K562 (cell line): ENCODE results near the gene KPNA3.

Source experiments
- ATF7 ChIP-seq: fragments of 450-650 bp; IDR thresholded peaks from 2 replicates; pipeline ENCODE4 v1.7.1; 2014; ENCODE audit warnings: mild to moderate bottlenecking, moderate library complexity
- CHD4 ChIP-seq: fragments of 200-600 bp; sonication (generic); IDR thresholded peaks from 3 replicates; pipeline ENCODE4 v1.6.1; 2012; ENCODE audit warnings: low read depth, mild to moderate bottlenecking, mixed read lengths, low read length, inconsistent platforms; ENCODE audit not compliant: insufficient read depth, insufficient replicate concordance, poor library complexity, severe bottlenecking
- CTCF ChIP-seq, 3 experiments: IDR thresholded peaks in 2 of 3; conservative IDR thresholded peaks in 1 of 3; 2 replicates each; pipeline ENCODE4 v1.5.1; 2011 to 2012; ENCODE audit warnings: low read length in 3 of 3, mild to moderate bottlenecking in 3 of 3, control low read depth in 2 of 3, improper control_type of control experiment in 1 of 3, inconsistent platforms in 1 of 3, low read depth in 1 of 3, mixed read lengths in 1 of 3, moderate library complexity in 1 of 3; ENCODE audit not compliant: insufficient read depth in 2 of 3
- DPF2 ChIP-seq: fragments of 450-650 bp; IDR thresholded peaks from 2 replicates; pipeline ENCODE4 v1.6.1; 2016
- EZH2 ChIP-seq: IDR thresholded peaks from 2 replicates; pipeline ENCODE4 v1.6.1; 2012; ENCODE audit warnings: low read depth, mild to moderate bottlenecking, inconsistent platforms, low read length, borderline replicate concordance
- POLR2A ChIP-seq: fragments of 450-650 bp; conservative IDR thresholded peaks from 2 replicates; pipeline ENCODE4 v1.6.1; 2016
- RAD21 ChIP-seq, 2 experiments: fragments of 250-450 bp in 1 of 2; fragments of 450-650 bp in 1 of 2; sonication (Bioruptor Pico) in 1 of 2; formaldehyde crosslinking in 1 of 2; IDR thresholded peaks in 1 of 2; conservative IDR thresholded peaks in 1 of 2; 2 replicates each; pipeline versions ENCODE4 v1.4.0 to v1.8.0; 2020 to 2022; ENCODE audit warnings: mild to moderate bottlenecking in 2 of 2, moderate library complexity in 1 of 2
- XRCC5 ChIP-seq: fragments of 200-400 bp; formaldehyde crosslinking; IDR thresholded peaks from 2 replicates; pipeline ENCODE4 v1.6.1; 2017; ENCODE audit warnings: low read depth, mild to moderate bottlenecking, low read length
- YY1 ChIP-seq, 3 experiments: IDR thresholded peaks; 2 replicates each; pipeline ENCODE4 v1.6.1; 2011; ENCODE audit warnings: low read length in 2 of 3, mild to moderate bottlenecking in 2 of 3, moderate library complexity in 2 of 3, borderline replicate concordance in 1 of 3, control low read depth in 1 of 3, low read depth in 1 of 3; ENCODE audit not compliant: insufficient read depth in 3 of 3, insufficient replicate concordance in 2 of 3, control insufficient read depth in 1 of 3, insufficient read length in 1 of 3; ENCODE audit errors: extremely low read depth in 1 of 3
- ZFX ChIP-seq: sonication (generic); formaldehyde crosslinking; IDR thresholded peaks from 2 replicates; pipeline ENCODE4 v1.8.0; 2022; ENCODE audit warnings: mild to moderate bottlenecking, missing genetic modification reagents, moderate library complexity
- TF ChIP-seq, protein P1 (sequence below): fragments of 250-450 bp; sonication (Bioruptor Pico); IDR thresholded peaks from 2 replicates; pipeline ENCODE4 v1.5.0; 2022; ENCODE audit warnings: mild to moderate bottlenecking

DNA sequence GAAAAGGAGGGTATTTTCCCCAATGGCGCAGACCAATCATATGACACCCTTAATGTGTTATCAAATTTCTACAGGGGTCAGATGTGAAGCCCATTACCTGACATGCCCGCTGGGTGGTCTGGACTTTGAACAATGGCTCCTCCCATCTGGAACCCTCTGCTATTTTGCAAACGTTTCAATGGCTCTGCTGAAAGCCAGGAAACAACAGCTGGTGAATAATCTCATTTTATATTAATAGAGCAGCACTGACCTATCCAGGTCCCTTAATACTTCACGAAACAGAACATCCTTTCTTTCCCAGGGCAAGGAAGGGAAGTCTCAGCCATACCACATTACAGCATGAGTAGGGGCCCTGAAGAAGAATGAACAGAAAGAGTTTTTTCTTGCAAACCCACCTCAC is 20.3 kb upstream of the KPNA3 start:
- TF ChIP-seq ZFX (CRISPR knock-in tag) (no peak), XRCC5 (no peak), YY1 (IDR thresholded peaks at IDR 0.05; ENCODE audit: borderline replicate concordance in 1 of 3, control insufficient read depth in 1 of 3, extremely low read depth in 1 of 3, insufficient read depth in 3 of 3, insufficient read length in 1 of 3, insufficient replicate concordance in 2 of 3, low read depth in 1 of 3, low read length in 2 of 3) (no peak), EZH2 (no peak), CHD4 (no peak), RAD21 (CRISPR knock-in tag; conservative IDR thresholded peaks at IDR 0.05 in 1 of 2, IDR thresholded peaks at IDR 0.05 in 1 of 2) (no peak), ATF7 (no peak), POLR2A (no peak), CTCF (IDR thresholded peaks at IDR 0.05 in 2 of 3, conservative IDR thresholded peaks at IDR 0.05 in 1 of 3; ENCODE audit: insufficient read depth in 2 of 3, low read depth in 1 of 3, low read length in 3 of 3) (no peak), DPF2 (no peak)
- TF ChIP-seq, protein P1, sequence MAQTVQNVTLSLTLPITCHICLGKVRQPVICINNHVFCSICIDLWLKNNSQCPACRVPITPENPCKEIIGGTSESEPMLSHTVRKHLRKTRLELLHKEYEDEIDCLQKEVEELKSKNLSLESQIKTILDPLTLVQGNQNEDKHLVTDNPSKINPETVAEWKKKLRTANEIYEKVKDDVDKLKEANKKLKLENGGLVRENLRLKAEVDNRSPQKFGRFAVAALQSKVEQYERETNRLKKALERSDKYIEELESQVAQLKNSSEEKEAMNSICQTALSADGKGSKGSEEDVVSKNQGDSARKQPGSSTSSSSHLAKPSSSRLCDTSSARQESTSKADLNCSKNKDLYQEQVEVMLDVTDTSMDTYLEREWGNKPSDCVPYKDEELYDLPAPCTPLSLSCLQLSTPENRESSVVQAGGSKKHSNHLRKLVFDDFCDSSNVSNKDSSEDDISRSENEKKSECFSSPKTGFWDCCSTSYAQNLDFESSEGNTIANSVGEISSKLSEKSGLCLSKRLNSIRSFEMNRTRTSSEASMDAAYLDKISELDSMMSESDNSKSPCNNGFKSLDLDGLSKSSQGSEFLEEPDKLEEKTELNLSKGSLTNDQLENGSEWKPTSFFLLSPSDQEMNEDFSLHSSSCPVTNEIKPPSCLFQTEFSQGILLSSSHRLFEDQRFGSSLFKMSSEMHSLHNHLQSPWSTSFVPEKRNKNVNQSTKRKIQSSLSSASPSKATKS (CRISPR knock-in tag): no peak
